Stimulated activated CD4-positive, alpha-beta T cell treated with anti-CD3 and anti-CD28 coated beads, Interleukin-4, amount 100 ng/mL, for 1 hour (primary cell): Measurements from ENCODE around the gene ZNF90.
"Not testable (repeated sequence)": the region's sequence is repeated elsewhere in the genome, so short reads cannot be mapped to it uniquely, and the experiment has no call there.

Experiments
- DNase-seq: peaks from one replicate; pipeline ENCODE4 v3.0.0-alpha.2; 2020

ZNF90 gene

GRCh38 chr19:20077791-20078463, at the start of gene ZNF90:
ZNF90 (plus strand) TSS chr19:20078000; CDS start chr19:20078133, 133 bp downstream.
- peak; percentile 78 for DNase-seq

DNA sequence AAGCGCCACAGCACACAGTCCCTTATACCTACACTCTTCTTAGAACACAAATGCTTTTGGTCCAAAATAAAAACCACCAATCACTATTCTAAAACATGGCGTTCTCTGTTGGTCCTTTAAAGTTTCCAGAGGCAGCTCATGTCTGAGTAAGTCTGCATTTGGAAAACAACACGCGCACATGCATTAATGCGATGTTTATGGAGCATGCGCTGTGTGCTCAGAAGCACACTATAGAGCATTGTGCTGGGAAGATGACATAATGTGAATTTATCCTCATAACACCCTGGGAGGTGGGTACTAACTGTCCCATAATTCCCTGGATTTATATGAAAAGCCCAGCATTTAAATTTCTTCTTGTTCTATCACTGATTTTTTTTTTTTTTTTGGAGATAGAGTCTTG, 49.2 kb upstream of the ZNF90 start:
- no peak for DNase-seq

DNA sequence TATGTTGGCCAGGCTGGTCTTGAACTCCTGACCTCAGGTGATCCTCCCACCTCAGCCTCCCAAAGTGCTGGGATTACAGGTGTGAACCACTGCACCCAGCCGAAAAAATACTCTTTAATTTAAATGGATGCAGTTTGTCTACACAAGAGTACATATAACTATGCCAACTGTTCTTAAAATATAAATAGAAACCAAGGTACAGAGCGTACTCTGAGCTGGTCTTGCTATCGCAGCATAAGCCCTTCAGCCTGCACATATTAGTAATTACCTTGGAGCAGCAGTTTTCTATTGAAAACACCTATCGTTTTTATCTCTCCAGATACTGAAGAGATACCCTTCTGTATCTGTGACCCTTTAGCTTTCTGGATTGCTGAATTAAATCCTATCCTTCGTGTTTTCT, 41.9 kb upstream of the ZNF90 start:
- DNase-seq = no peak

DNA sequence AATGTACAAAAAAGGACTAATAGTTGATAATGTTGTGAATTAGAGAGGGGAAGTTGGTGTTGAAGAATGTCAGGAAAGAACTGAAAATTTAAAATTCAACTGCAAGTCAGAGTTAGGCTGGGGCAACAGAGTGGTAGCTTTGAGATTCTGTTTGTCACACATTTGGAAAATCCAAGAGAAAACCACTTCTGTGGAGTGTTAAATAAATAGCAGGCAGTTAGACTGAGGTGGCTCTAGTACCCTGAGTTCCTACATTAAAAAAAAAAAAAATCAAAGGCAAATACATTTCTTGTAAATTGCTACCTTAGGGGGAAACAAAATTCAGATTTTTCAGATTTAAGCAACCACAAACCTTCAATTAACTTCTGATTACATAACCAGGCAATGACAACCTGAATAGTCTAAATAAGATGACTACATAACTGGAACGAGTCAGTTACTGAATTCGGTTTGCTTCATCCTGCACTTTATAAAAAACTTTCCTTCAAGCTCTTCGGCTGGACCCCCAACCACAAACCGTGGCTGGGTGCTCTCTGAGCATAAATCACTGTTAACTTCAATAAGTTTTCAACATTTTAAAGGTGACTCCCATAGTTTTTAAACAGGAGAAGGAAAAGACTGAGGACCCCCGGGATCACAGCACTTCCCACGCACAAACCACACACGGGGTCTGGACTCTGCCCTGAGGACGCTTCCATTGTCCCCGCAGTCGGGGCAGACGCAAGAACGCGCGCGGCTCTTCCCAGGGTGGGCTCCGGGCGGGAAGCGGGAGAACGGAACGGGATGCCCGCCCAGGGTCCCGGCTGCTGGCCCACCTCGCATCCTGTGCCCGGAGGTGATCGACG, 39.2 kb upstream of the ZNF90 start:
- DNase-seq = no peak

DNA sequence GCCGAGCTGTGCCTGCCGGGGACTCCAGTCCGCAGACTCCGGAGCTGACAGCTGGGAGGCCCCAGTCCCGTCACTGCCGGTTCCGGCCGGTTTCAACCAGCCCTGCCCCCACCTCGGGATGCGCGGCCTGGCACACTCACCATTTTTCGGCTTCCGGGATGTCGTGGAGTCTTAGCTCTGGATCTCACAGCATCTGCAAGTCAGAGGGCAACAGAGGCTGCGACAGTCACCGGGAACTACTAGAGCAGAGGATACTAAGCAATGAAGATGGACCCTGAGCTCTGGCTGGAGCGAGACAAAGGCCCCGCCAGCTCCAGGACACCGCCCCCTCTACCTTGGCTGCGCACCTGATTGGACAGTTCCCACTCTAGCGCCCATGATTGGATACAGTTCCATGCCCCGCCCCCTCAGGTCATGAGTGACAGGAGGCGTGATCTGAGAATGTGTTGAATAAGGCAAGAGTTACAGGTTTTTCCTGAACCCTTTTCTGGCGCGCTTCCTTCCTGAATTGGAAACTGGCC, 38.5 kb upstream of the ZNF90 start, which contains the start of gene ZNF682:
TSS of gene ZNF682 (minus strand) at position 303 of the 521 bp plus-strand sequence. CDS start at position 143, 160 bp downstream.
- DNase-seq = peak; percentile 93

DNA sequence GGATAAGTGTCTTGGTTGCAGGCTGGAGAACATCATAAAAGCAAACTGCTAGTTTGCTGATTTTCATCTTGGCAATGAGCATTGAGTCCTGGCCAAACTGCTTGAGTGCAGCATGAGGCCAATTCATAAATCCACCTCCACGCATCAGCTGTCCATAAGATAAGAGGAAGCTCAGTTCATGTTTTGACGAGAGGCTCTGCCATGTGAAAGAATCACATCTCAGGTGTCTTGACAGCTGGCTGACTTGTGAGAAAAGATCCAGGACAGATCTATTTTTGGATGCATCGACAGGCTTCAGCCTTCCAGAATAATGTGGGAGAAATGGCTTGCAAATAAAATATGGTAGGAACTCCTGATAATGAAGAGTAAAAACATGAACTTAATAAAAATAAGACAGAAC, 33.1 kb upstream of the ZNF90 start:
- no peak for DNase-seq

DNA sequence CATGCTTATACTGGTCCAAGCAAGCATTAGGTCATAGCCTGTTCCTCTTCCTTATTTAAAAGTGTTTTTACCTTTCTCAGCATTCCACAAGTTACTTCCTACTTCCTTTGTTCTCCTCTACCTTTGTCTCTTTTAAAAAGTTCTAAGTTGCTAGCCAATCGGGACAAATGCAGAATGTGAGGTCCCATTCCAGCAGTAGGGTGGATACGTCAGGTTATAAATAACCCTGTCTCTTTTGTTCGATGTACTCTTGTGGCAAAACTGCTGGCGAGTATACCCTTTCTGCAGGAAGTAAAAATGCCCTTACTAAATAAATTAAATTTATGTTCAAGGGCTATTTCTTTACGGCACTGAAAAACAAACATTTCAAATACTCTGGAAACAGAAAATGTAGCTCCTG, 32.1 kb upstream of the ZNF90 start:
- not testable (repeated sequence) for DNase-seq

- peak; percentile 67 for DNase-seq
Measured at GRCh38 chr19:20051841-20052768, 25.7 kb upstream of the ZNF90 start.

DNA sequence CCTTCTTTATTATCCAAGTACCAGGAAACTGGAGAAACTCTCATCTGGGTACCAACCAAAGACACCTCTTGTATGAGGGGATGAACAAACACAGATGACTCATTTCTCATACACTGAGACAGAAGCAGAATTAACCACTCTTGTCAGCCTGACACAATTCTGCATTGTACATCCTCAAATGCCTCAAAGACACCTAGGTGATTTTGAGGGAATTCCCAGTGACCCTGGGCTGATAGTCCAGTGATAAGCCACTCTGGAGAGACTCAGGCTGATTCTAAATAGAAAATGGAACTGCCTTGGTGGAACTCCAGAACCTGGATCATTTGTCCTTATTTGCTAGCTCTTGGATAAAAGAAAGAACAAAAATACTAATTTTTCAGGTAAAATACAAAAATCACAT, 19.1 kb upstream of the ZNF90 start:
- not testable (repeated sequence) for DNase-seq

- DNase-seq = no peak
Measured at GRCh38 chr19:20060282-20060681, 17.5 kb upstream of the ZNF90 start.

DNA sequence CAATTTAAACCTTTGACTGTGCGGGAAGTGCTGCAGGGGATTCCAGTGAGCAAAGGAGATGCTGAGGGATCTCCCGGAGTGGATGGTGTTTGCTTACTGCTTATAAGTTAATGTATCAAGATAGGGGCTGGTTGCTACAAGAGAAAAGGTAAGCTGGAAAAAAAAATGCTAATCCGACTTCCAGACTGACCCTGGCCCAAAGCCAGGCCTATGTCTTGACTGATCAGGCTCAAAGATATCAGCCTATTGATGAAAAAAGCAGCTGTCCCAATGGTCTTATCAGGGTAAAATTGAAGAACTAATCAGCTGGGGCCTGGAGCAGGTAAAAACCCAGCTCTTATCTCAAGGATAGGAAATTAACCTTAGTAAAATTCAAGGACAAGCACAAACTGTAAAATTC, 10.9 kb upstream of the ZNF90 start:
- no peak for DNase-seq

GRCh38 chr19:20067943-20068342, 9.9 kb upstream of the ZNF90 start:
- no peak for DNase-seq

DNA sequence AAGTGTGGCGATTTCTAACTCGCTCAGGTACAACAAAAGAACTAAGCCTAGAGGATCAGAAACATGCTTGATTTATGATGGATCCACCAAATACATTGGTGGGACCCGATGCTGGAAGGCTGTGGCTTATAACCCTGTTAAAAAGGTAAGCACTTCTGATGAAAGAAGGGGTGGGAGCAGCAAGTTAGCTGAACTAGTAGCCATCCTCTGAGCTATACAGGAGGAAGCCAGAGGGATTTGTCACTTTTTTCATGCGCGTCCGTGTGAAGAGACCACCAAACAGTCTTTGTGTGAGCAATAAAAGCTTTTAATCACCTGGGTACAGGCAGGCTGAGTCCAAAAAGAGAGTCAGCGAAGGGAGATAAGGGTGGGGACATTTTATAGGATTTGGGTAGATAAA, 9.2 kb upstream of the ZNF90 start:
- DNase-seq = not testable (repeated sequence)

- no peak for DNase-seq
Measured at GRCh38 chr19:20070691-20071090, 7.1 kb upstream of the ZNF90 start.

DNA sequence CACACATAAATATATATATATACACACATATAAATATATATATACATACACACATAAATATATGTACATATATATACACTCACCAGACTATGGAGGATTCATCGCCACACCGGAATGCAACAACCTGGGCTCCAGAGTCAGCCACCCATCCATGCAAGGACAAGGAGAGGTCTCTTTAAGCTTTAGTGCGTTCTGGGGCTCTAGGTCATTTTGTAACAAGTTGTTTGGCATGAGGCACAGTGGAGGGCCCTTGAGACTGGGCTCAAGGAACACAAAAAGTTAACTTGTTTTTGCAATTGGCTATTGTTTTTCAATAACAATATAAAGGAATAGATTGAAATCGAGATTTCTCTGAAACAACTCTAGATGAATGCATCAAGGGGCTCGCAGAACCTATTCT, 4.9 kb upstream of the ZNF90 start:
- DNase-seq = no peak

DNA sequence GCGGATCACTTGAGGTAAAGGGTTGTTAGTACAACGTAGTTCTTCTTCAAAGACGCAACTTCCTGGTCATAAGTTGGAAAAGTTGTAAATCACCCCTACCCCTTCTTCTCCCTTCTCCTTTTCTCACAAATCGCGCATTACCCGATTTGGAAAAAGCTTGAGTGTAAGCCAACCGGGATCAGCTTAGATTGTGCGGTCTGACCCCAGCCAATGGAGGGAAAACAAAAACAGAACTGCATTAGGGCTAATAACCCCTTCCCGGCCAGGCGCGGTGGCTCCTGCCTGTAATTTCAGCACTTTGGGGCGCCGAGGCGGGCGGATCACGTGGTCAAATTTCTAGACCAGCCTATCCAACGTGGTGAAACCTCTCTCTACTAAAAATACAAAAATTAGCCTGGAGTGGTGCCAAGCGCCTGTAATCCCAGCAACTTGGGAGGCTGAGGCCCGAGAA, 806 bp downstream of the ZNF90 start:
- DNase-seq = peak; percentile 5

- no peak for DNase-seq
Measured at GRCh38 chr19:20079476-20079875, 1.7 kb downstream of the ZNF90 start.

- DNase-seq = no peak
Measured at GRCh38 chr19:20080656-20081055, 2.9 kb downstream of the ZNF90 start.

GRCh38 chr19:20082232-20082833, 4.5 kb downstream of the ZNF90 start:
- DNase-seq = not testable (repeated sequence)

DNA sequence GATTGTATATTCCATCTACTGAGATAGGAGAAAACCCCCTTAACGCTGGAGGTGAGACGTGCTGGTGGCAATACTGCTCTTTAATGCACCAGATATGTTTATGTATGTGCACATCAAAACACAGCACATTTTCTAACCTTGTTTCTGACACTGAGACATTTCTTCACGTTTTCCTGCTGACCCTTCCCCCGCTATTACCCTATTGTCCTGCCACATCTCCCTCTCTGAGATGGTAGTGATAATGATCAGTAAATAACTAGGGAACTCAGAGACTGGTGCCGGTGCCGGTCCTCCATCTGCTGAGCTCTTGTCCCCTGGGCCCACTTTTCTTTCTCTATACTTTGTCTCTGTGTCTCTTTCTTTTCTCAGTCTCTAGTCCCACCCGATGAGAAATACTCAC, 5.1 kb downstream of the ZNF90 start:
- DNase-seq = not testable (repeated sequence)

DNA sequence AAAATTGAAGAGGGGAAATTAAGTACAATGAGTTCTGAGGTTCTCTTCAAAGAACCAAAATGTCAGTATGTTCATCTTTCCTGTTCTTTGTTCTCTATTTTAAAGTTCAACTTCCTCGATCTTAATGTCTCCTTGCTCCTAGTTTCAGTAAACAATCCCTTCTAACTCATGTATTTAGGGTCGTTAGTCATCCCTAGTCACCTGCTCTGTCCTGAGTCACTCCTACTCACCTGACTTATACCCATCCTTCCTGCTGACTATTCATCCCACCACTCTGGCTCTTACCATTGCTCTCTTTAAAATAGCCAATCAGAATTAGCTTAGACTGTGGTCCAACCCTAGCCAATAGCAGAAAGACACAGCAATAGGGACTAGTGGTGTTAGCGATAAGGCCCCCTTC, 24.3 kb downstream of the ZNF90 start:
- DNase-seq = no peak

GRCh38 chr19:20103091-20103740, 25.4 kb downstream of the ZNF90 start:
- DNase-seq = no peak
